ENCODE results near the gene FLOT1.

DNA sequence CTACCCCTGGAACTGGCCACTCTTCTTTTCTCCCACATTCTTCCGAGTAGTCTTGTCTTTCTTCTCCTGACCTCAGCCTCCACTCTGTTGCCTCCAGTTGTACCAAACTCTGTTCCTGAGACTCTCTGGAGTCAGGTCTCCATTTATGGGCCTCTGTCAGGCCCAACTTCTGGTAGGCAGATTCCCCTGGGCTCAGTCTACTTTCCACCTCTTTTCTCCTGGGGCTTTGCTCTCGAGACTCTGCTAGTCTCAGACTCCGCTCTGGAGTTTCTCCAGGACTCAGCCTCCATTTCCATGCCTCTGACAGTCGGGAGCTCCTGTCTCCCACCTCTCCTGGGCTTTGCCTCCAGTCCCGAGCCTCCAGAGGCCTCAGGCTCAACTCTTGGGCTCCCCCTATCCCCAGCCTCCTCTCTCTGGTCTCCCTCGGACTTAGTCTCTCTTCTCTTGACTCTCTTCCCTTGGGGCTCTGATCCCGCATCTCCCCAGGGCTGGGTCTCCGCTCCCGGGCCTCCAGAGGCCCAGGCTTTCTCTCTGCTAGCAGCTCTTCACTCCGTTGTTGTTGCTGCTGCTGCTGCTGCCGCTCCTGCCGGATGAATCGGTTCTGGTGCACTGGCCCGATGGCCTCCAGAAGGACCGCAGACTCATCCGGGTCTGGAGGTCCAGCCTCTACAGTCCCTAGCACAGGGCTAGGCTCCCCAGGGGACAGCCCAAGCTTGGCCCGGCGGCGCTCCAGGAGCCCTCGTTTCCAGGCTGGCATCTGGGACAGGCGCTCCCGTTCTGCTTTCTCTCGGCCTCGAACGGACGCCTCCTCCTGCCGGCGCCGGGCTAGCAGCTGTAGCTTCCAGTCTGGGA, 57.1 kb downstream of the FLOT1 start:
- TF ChIP-seq, protein P1, sequence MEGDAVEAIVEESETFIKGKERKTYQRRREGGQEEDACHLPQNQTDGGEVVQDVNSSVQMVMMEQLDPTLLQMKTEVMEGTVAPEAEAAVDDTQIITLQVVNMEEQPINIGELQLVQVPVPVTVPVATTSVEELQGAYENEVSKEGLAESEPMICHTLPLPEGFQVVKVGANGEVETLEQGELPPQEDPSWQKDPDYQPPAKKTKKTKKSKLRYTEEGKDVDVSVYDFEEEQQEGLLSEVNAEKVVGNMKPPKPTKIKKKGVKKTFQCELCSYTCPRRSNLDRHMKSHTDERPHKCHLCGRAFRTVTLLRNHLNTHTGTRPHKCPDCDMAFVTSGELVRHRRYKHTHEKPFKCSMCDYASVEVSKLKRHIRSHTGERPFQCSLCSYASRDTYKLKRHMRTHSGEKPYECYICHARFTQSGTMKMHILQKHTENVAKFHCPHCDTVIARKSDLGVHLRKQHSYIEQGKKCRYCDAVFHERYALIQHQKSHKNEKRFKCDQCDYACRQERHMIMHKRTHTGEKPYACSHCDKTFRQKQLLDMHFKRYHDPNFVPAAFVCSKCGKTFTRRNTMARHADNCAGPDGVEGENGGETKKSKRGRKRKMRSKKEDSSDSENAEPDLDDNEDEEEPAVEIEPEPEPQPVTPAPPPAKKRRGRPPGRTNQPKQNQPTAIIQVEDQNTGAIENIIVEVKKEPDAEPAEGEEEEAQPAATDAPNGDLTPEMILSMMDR (IDR thresholded peaks at IDR 0.05): no peak
- TF ChIP-seq EZH2 (IDR thresholded peaks at IDR 0.05): no peak
